ENCODE results near the gene ULK2.

Gene ULK2

GRCh38 chr17:19744922-19745757 is 122.6 kb downstream of the ULK2 start:
- peak; percentile 95 for DNase-seq

DNA sequence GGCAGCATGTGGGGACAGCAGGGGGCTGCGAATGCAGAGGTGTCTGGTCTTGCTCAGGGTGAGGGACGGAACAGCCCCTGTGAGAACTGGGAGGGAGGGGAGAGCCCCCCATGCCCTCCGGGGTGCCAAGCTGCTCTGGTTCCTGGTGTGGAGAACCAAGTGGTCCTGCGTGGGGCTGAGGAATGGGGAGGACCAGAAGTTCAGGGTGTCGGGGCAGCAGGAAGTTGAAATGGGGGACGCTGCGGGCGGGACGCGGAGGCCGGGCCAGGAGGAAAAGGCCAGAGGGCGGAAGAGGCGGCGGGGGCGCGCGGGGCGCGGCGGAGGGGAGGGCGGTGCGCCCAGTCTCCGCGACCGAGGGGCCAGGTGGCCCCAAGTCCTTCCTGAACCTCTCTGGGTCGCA is 123.2 kb downstream of the ULK2 start:
- DNase-seq, result peak; percentile 44

- DNase-seq, result no peak
Measured at GRCh38 chr17:19743101-19744100, 124.3 kb downstream of the ULK2 start.

DNA sequence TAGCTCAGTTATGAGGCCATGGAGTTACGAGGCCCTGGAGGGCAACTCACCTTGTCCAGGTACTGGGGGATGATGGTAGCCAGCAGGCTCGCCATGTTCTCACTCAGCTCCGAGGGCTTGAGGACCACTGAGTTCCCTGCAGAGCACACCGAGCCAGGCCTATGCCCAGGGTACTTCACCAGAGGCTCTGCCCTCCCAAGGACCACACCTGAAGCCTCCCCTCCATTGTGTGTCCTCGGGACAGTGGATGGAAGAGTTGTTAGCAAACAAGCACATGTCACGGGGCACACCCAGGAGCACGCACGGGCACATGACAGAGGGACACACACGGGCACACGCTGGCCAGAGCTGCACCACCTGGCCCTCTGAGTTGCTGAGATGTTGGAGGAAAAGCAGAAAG is 125.2 kb downstream of the ULK2 start:
- DNase-seq, result no peak

DNA sequence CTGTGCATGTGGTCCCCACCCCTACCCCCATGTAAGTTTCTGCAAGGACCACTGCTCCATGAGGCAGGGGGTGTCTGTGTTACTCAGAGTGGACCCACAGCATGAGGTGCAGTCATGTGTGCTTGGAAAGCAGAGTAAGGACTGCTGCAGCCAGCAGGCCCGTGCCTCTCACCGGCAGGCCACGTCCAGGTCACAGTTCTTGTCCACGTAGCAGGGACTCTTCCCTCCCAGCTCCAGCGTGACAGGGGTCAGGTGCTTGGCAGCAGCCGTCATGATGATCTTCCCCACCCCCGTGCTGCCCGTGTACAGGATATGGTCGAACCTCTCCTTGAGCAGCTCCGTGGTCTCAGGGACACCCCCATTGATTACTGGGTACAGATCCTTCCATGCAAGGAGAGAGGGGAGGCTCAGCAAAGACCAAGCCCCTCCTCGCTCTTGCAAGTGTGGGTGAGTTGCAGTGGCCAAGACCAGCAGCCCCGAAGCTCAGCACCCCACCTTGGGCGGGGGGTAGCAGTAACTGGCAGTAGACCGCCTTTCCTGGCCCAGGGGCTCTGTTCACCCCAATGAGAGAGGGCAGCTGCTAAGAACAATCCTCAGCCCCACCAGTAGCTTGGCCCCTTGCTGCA is 125.8 kb downstream of the ULK2 start:
- no peak for DNase-seq

DNA sequence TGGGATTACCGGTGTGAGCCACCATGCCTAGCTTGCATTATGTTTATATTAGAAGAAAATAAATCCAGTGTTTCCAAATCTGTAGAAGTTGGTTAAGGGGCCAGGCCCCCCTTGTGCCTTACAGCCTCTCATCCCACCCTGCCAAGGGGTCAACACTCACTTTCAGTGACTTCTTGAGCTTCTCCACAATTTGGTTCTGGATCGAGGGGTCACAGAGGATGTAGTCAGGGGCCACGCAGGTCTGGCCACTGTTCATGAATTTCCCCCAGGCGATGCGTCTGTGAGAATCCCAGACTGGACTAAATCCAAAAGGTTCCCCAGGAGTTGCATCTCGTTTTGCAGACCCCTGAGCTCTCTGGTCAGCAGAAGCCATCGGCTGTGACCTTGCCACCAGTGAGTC is 126.8 kb downstream of the ULK2 start:
- DNase-seq, result no peak

GRCh38 chr17:19739241-19740201 is 128.2 kb downstream of the ULK2 start:
- DNase-seq, result no peak

DNA sequence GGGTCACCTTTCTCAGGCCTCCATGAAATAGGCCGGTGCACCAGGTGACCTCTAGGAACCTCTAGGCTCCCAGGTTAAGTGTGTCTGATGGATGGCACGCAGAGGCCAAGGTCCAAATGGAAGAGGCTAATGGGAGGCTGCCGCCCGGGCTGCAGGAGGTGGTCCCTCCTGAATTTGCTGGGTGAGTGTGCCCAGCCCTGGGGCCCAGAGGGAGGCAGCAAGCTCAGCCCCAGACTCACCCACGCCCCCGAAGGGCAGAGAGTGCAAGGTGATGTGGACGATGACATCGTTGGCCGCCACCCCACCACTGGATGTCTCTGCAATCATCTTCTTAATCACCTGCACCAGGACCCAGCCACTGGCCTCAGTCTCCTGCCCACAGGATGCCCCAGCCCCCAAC is 129.0 kb downstream of the ULK2 start:
- DNase-seq, result no peak

DNA sequence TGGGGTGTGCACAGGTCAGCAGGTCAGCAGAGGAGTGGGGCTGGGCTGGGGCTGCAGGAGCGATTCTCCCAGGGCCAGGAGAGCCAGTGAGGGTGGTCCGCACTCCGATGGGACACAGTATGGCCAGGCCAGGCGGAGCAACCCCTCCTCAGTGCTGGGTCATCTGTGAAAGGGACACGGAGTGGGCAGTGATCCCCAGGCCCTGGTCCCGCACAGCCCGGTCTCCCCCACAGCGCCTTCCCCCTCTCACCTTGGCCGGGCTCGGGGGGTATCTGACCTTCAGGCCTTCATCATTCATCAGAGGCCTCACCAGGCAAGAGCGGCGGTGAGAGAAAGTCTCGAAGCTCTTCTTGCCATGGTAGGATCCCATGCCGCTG is 129.7 kb downstream of the ULK2 start:
- no peak for DNase-seq

GRCh38 chr17:19737305-19738072 is 130.2 kb downstream of the ULK2 start:
- DNase-seq, result no peak

DNA sequence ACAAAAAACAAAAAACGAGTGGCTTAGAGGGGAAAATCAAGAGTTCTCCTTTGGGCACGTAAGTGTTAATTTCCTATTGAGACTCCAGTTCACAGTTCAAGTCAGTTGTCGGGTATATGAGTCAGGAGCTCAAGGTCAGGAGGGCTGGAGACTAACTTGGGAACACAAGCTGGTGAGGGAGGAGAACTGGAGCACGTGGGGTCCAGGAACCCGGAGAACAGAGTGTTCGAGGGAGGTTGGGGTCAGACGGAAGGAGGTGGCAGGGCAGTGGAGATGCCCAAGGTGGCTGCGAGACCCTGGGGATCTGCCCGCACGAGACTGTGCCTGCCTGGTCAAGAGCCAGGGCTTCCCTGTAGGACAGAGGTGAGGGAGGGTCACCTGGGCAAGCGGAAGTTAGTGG is 131.7 kb downstream of the ULK2 start:
- no peak for DNase-seq

DNA sequence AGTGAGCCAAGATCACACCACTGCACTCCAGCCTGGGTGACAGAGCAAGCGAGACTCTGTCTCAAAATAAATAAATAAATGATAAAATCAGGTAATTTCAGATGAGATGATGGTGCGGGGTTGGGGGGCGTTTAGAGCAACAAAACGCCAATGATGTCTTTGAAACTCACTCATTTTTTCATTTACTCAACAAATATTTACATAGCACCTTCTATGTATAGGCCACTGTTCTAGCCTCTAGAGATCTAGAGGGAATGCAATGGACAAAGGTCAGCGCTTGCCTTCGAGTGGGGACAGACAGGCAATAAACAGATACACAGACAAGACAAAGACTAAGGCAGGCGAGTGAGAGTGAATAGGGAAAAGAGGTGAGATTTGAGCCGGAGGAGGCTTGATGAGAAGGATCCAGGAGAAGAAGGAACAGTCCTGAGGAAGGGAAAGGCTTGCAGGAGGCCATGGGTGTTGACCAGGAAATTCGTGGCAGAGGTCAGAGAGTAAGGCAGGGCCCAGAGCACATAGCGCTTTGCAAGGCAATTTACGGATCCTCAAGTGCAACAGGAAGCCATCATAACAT is 133.7 kb downstream of the ULK2 start:
- DNase-seq, result no peak

GRCh38 chr17:19731626-19732025 is 136.1 kb downstream of the ULK2 start:
- DNase-seq, result no peak

- DNase-seq, result no peak
Measured at GRCh38 chr17:19730843-19731242, 136.9 kb downstream of the ULK2 start.

- no peak for DNase-seq
Measured at GRCh38 chr17:19729900-19730299, 137.8 kb downstream of the ULK2 start.

GRCh38 chr17:19728084-19728495 is 139.6 kb downstream of the ULK2 start:
- DNase-seq, result peak; percentile 60

DNA sequence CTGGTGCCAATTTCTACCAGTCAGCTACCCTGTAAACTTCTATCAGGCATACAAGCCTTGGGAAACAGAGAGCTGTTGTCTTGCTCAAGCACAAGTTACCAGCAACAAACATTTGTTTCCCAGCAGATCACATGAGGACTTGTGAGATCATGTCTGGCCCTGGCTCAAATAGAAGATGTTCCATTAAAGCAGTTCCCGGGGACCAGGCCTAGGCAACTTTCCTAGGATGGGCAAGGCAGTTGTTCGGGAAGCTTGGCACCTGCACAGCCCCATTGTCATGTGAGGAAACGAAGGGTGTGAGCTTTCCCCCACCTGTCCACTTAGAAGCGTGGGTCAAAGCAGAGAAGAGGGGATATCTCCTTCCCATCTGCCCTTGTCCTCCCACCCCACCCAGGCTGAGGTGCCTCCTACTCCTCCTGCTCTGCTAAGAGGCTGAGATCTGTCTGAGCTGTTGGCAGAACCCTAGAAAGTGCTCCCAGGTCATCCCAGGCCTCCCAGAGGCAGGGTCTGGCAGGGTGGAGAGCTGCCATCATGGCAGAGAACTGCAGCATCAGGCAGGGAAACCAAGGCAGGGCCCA is 140.1 kb downstream of the ULK2 start:
- peak; percentile 37 for DNase-seq

- no peak for DNase-seq
Measured at GRCh38 chr17:19726631-19727376, 140.9 kb downstream of the ULK2 start.

- DNase-seq, result no peak
Measured at GRCh38 chr17:19725486-19725885, 142.2 kb downstream of the ULK2 start.

Measured in eye (tissue), 1 donor.